Thymus (tissue), 11 donors: ENCODE data around the gene C11orf42. TPM values are rescaled to one million over a fixed set of nuclear protein-coding genes. Genes with fewer than 3 reads are reported as not detected.
"Not testable (repeated sequence)": the region's sequence is repeated elsewhere in the genome, so short reads cannot be mapped to it uniquely, and the experiment has no call there.

Experiments
- DNase-seq, 9 donors: peaks; one replicate each; pipeline ENCODE4 v3.0.0-alpha.2; 2013; ENCODE audit warnings: low spot score in 9 of 9, low read depth in 6 of 9, missing footprints in 1 of 9
- H3K27ac ChIP-seq, 2 donors: one replicate each; pipeline ENCODE4 v1.5.1; 2013; ENCODE audit warnings: control low read depth in 1 of 2, low read depth in 1 of 2, low read length in 1 of 2, mild to moderate bottlenecking in 1 of 2, moderate library complexity in 1 of 2
- H3K27me3 ChIP-seq, 2 donors: one replicate each; pipeline ENCODE4 v1.5.1; 2013; ENCODE audit warnings: low read length in 1 of 2; ENCODE audit not compliant: control insufficient read depth in 2 of 2, insufficient read depth in 1 of 2
- H3K36me3 ChIP-seq, 2 donors: one replicate each; pipeline ENCODE4 v1.5.1; 2013; ENCODE audit warnings: low read length in 1 of 2, mild to moderate bottlenecking in 1 of 2, moderate library complexity in 1 of 2; ENCODE audit not compliant: control insufficient read depth in 2 of 2, insufficient read depth in 2 of 2
- H3K4me1 ChIP-seq, 2 donors: one replicate each; pipeline ENCODE4 v1.5.1; 2013; ENCODE audit warnings: low read length in 2 of 2; ENCODE audit not compliant: control insufficient read depth in 2 of 2, insufficient read depth in 2 of 2
- H3K4me3 ChIP-seq, 2 donors: one replicate each; pipeline ENCODE4 v1.5.1; 2013; ENCODE audit warnings: low read length in 2 of 2, control low read depth in 1 of 2, mild to moderate bottlenecking in 1 of 2
- H3K9me3 ChIP-seq, 2 donors: one replicate each; pipeline ENCODE4 v1.5.1; 2013; ENCODE audit warnings: low read length in 1 of 2, mild to moderate bottlenecking in 1 of 2; ENCODE audit not compliant: control insufficient read depth in 2 of 2, insufficient read depth in 1 of 2
- WGBS: extraction: QIAGEN DNeasy Blood & Tissue Kit; methylation state at CpG from one replicate; pipeline ENCODE4 v1.1.7; 2013; 5-methylcytosine and 5-hydroxymethylcytosine counted together
- polyA plus RNA-seq: library from polyadenylated mRNA; stranded (reverse); fragments of 200-250 nt; gene quantifications from one replicate; pipeline ENCODE4 v1.2.3, GENCODE V29; 2013
- total RNA-seq: library from RNA; stranded (reverse); fragments of 120-200 nt; gene quantifications from one replicate; pipeline ENCODE4 v1.2.4, GENCODE V29; 2013
- donor health status: healthy.

The C11orf42 gene
- total and polyA plus RNA-seq, 2 donors = not detected

DNA sequence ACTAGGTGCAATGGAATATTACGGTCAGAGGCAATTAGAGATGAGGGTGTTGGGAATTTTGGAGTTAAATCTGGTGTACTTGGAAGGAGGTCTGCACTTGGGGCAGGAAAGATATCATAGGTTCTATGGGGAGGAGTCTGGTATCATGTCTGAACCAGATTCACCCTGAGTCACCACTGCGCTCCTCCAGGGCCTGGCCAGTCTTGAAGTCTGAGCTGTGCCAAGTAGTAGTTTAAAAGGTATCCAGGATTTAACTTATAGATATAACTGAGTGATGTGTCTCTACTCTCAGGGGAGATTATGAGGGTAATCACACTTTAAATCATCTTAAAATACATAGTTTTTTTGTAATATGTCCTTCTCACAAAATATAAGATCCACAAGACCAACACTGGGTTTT, 40.2 kb downstream of the C11orf42 start:
- H3K4me1 ChIP-seq = no peaks in the 10 kb centered on the region
- DNase-seq = no peak
- 96% methylated on average over 2 of the region's 2 CpGs for whole genome bisulfite sequencing

DNA sequence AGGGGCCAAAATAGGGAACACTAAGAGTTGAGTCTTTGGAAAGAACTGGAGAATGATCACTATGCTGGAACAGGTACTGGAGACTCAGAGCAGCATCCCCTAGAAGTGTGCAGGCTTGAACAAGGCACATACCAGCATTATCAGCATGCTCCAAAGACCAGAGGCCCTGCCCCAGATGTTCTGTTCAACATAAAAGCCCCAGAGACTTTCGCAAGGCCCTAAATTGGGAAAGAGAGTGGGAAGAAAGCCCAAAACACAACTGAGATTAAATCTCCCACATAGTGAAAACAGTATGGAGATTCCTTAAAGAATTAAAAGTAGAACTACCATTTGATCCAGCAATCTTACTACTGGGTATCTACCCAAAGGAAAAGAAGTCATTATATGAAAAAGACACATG, 42.9 kb downstream of the C11orf42 start:
- H3K36me3 ChIP-seq = no peaks in the 10 kb centered on the region
- no peaks in the 10 kb centered on the region for H3K4me1 ChIP-seq
- no peak overlapping the region for H3K27ac ChIP-seq
- no peak overlapping the region for H3K4me3 ChIP-seq
- H3K27me3 ChIP-seq = peaks cover 0 to 3% of the 10 kb centered on the region in 2 donors
- WGBS = 95% methylated on average over 1 of the region's 1 CpG
- no peak for DNase-seq
- no peaks in the 10 kb centered on the region for H3K9me3 ChIP-seq

More for the DNA sequence above, 40.2 kb downstream of the C11orf42 start:
- Histone ChIP-seq H3K36me3 (no peaks in the 10 kb centered on the region), H3K9me3 (no peaks in the 10 kb centered on the region), H3K4me3 (no peak overlapping the region), H3K27ac (no peak overlapping the region), H3K27me3 (peaks cover 0 to 3% of the 10 kb centered on the region in 2 donors)

GRCh38 chr11:6248897-6249296, 43.5 kb downstream of the C11orf42 start:
- H3K27me3 ChIP-seq, H3K4me1 ChIP-seq, H3K4me3 ChIP-seq, DNase-seq, H3K36me3 ChIP-seq, H3K27ac ChIP-seq, H3K9me3 ChIP-seq: not testable (repeated sequence)
- WGBS = 95% methylated on average over 3 of the region's 3 CpGs

- Histone ChIP-seq H3K27me3 (peaks cover 0 to 4% of the 10 kb centered on the region in 2 donors), H3K9me3 (no peaks in the 10 kb centered on the region), H3K4me1 (no peaks in the 10 kb centered on the region), H3K27ac (no peak overlapping the region), H3K36me3 (no peaks in the 10 kb centered on the region), H3K4me3 (no peak overlapping the region)
- DNase-seq = no peak
- WGBS = 90% methylated on average over 3 of the region's 3 CpGs
Measured at GRCh38 chr11:6249770-6250555, 44.6 kb downstream of the C11orf42 start.

- Histone ChIP-seq H3K4me1 (no peaks in the 10 kb centered on the region), H3K27me3 (peaks cover 0 to 12% of the 10 kb centered on the region in 2 donors), H3K27ac (no peak overlapping the region), H3K36me3 (no peaks in the 10 kb centered on the region), H3K4me3 (no peak overlapping the region), H3K9me3 (no peaks in the 10 kb centered on the region)
- peak in 4 of 9 donors; percentile 17 to 42 (median 26) for DNase-seq
- WGBS = 72% methylated on average over 6 of the region's 6 CpGs
Measured at GRCh38 chr11:6251120-6251733, 45.9 kb downstream of the C11orf42 start.

DNA sequence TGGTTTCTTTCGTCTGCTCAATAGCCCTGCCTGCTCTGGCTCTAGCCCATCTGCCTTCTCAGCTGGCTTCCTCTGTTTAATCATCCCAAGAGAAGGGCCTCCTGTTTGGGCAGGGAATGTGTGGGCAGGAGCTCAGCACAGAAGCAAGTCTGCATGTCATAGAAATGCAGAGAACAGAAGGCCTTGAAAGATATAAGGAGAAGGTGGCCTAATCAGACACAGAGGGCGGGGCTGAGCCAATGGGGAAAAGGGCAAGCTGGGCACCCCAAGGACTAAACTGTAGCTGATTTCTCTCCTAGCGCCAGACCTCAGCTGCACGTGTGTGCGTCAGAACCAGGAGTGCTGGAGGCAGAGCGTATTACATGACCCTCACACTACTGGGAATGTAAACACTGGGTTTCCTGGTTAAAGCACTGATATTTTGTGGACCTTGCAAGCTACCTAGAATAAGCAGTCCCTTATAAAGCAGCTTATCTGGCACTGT, 46.7 kb downstream of the C11orf42 start:
- no peaks in the 10 kb centered on the region for H3K36me3 ChIP-seq
- WGBS = 97% methylated on average over 6 of the region's 6 CpGs
- H3K4me1 ChIP-seq = no peaks in the 10 kb centered on the region
- DNase-seq = no peak
- no peak overlapping the region for H3K27ac ChIP-seq
- no peaks in the 10 kb centered on the region for H3K9me3 ChIP-seq
- H3K27me3 ChIP-seq = peaks cover 0 to 18% of the 10 kb centered on the region in 2 donors
- no peak overlapping the region for H3K4me3 ChIP-seq

DNA sequence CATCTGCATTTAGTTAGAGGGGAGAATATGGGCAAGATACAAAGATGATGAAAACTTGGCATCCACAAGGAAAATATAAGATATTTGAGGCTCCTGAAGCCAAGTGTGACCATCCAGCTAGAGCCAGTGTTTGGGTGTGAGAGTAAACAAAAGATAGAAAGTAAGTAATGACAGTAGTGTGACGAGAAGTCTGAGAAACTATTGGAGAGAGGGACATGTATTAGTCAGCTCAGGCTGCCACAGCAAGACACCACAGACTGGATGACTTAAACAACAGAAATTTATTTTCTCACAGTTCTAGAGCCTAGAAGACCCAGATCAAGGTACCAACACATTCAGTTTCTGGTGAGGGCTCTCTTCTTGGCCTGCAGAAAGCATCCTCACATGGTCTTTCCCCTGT, 47.8 kb downstream of the C11orf42 start:
- no peak for DNase-seq
- Histone ChIP-seq H3K27ac (no peak overlapping the region), H3K9me3 (no peaks in the 10 kb centered on the region), H3K36me3 (no peaks in the 10 kb centered on the region), H3K4me1 (no peaks in the 10 kb centered on the region), H3K27me3 (peaks cover 12 to 30% of the 10 kb centered on the region in 2 donors), H3K4me3 (no peak overlapping the region)
- WGBS = 94% methylated on average over 1 of the region's 1 CpG

DNA sequence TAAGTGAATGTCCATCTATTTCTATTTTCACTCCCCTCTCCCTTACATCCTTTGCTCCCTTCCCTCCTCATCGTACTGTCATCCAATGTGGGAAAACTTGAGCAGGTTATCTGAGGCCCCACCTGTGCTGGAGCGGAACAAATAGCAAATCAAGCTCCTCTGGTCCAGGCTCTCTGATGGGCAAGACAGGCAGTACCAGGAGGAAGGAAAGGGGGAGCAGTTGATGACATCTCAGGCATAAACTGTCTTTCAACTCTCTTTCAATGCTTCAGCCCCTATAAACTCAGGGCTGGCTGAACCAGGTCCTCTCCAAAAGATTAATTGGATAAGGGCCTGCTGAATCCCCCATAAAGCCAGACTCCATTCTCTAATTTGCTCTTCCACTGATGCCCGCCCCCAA, 52.8 kb downstream of the C11orf42 start:
- H3K27me3 ChIP-seq = peaks cover 40 to 72% of the 10 kb centered on the region in 2 donors
- H3K27ac ChIP-seq = no peak overlapping the region
- H3K36me3 ChIP-seq = no peaks in the 10 kb centered on the region
- H3K9me3 ChIP-seq = no peaks in the 10 kb centered on the region
- 79% methylated on average over 3 of the region's 3 CpGs for WGBS
- DNase-seq = no peak
- H3K4me3 ChIP-seq = no peak overlapping the region
- peaks cover 0 to 4% of the 10 kb centered on the region in 2 donors for H3K4me1 ChIP-seq

DNA sequence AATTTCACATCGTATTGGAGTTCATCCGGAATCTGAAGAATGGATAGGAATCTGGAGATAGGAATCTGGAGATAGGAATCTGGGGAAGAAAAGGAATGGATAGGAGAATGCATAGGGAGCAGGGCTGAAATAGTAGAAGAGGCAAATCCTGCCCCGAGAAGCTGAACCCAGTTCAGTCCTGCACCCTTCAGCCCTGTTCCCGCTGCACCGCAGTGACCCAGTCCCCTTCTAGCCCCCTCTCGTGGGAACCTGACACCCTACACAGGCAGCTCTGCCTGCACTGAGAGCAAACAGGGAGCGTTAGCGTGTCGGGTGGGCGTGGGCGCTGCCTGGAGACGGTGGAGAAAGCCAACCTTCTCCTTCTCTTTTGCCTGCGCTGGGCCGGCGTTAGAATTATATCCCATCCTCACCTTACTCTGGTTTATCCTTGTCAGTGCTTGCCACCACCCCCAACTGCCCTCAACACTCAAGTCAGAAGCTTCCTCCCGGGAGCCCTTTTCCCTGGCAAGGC, 53.3 kb downstream of the C11orf42 start:
- WGBS = 10% methylated on average over 16 of the region's 16 CpGs
- Histone ChIP-seq H3K36me3 (no peaks in the 10 kb centered on the region), H3K4me3 (peak overlapping the region in 1 of 2 donors; percentile 36), H3K9me3 (no peaks in the 10 kb centered on the region), H3K27me3 (peaks cover 40 to 74% of the 10 kb centered on the region in 2 donors), H3K27ac (no peak overlapping the region), H3K4me1 (peaks cover 0 to 4% of the 10 kb centered on the region in 2 donors)
- no peak for DNase-seq
